Posterior cingulate gyrus (tissue), 11 donors: ENCODE measurements around the gene GREM2.
A peak's percentile ranks its signal among the peaks of the same experiment; 100 is the strongest.

Experiments
- DNase-seq, 10 donors: peaks; one replicate each; pipeline versions ENCODE4 v3.0.0 to v3.0.0-alpha.2; 2020 to 2021; ENCODE audit warnings: mixed read lengths in 3 of 10
- intact Hi-C: fragments of 100-400 bp; cut with DNase I; formaldehyde crosslinking; loops from one replicate; pipeline ENCODE4 v1.15.1; 2023

Gene GREM2

DNA sequence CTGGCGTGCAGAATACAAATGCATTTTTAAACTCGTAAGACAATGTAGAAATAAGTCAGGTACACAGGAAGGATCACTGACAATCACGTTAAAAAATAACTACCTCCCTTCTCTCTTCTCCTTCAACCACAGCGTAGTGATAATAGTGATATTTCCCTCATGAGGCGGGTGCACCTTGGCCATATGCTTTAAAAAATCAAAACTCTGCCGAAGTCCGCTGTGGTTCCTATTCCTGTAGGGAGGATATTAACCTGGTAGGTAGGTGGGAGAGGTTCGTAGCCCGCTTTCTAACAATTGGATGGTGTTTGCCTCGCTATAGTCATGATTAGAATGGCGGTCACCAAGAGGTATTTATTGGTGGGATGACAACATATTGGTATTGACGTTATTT is 732 bp downstream of the GREM2 start:
- no peak for DNase-seq
- intact Hi-C loops = no loop called here

DNA sequence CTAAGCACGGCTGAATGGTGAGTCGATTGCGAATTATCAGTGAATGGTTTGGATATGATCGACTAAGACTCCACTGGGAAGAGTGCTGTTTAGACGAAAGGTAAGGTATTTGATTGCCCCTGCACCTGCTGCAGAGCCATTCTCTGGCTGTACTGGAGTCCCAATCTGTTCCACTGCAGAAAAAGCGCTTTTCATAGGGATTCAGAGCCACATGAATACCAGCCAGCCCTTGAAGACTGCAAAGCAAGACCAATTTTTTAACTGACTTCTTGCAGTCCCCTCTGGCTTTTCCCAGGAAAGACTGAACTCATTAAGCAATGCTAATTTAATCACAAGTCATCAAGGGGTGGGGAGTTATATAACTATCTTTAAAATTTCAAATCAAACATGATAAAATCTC is 1.3 kb downstream of the GREM2 start:
- DNase-seq = no peak
- intact Hi-C loops = no loop called here

DNA sequence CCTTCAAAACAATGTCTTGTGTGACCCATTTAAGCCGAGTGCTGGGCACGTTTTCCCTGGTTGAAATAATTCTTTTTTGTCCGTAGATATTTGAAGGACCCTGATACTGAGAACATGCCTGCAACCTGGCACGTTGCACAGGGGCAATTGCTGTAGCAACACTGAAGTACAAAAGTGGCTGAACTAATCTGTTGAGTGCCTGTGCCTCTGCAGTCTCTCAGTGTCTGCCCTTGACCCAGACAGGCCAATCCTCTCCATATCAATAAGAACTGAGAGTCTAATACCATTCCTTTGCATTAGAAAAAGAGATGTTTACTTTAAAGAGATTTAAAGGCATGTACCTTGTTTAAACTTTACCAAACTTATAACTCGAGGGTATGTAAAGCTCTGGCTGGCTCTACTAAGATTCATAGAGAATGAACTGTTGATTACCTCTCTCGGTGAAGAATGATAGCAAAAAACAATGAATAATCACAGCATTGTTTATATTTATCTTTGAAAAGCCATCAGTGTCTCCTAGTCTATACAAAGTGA is 2.4 kb downstream of the GREM2 start:
- intact Hi-C loops = no loop called here
- DNase-seq = no peak

DNA sequence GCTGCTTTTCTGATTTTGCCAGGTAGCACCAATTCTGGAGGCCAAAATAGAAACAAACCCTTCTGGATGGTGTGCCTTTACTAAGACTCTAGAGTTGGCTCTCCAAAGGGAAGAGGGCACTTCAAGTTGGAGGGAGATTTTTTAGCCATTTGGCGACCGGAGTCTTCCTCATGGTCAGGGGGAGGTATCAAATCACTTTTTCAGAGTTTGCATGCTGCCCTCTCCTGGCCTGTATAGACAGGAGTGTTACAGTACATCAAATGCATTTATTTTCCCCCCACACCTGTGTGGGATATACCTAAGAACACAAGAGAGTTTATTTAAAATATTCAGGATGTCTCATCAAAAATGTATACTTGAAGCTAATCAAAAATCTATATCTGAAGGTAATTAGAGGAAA is 3.2 kb downstream of the GREM2 start:
- intact Hi-C loops = no loop called here
- peak in 1 of 10 donors; percentile 9 for DNase-seq

DNA sequence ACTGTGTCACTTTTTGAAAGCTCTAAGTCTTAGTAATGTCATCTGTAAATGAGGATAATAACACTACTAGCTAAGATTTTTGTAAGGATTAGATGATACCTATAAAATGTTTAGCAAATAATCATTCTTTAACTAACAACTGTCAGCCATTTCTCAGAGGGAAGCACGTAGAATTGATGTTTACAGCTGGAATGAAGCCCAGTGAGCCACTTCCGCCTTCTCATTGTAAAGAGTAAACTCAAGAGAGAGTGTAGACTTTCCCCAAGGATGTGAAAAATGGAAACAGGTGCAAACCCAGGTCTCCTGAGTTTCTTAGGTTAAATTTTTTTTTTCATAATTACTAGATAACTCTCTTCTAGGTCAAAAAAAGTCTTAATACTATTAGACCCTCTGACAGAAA is 4.9 kb downstream of the GREM2 start:
- intact Hi-C loops = no loop called here

DNA sequence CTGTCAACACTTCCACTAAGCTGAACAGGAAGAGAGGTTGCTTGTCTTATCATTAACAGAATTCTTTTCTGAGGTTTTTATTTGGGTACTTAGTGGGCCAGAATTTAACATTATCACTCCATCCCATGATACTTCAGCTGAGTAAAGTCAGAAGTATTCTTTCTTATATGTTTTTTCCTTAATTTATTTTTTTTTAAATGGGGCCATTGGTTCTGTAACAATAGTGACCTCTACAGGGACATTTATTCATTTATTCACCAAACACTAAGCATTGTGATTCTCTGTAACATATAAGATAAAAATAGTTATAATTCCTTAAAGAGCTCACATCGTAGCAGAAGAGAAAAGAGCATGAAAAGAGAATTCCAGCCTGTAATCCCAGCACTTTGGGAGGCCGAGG is 9.8 kb downstream of the GREM2 start:
- intact Hi-C loops = no loop called here
- DNase-seq = no peak

More for the DNA sequence above, 4.9 kb downstream of the GREM2 start:
- no peak for DNase-seq

DNA sequence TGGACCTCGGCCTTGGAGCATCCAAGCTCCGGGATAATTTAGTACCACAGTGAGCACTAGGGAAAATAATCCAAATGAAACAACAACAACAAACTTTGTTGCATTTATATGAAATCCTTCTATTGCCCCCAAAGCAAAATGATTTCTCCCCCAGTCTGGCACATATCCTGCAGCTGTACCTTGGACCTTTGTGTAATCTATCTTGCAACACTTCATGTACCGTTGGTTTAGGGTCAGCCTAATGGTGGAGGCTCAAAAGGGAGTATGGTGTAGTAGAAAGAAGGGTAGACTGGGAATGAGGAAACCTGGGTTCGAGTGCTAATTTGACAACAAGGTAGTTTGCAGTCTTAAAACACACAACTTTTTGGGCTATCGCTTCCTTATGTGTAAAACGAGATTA is 12.1 kb downstream of the GREM2 start:
- intact Hi-C loops = no loop called here
- no peak for DNase-seq

DNA sequence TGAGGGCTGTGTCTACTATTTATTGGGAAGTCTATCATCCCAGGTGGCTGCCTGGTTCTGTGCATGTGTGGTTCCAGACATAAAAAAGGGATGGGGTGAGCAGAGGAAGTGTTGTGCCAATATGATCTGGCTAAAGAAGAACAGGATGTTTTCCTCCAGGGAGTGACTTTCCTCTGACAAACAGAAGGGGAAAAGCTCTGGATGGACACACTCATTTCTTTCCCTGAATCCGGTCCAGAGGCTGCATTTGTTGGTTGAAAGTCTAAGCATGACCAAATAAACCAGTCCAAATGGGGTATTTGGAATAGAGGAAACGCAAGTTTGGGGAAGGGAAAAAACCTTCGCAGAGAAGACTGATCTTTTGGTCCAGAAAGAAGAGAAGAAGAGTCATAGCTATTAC is 12.7 kb downstream of the GREM2 start:
- no peak for DNase-seq
- intact Hi-C loops = no loop called here

DNA sequence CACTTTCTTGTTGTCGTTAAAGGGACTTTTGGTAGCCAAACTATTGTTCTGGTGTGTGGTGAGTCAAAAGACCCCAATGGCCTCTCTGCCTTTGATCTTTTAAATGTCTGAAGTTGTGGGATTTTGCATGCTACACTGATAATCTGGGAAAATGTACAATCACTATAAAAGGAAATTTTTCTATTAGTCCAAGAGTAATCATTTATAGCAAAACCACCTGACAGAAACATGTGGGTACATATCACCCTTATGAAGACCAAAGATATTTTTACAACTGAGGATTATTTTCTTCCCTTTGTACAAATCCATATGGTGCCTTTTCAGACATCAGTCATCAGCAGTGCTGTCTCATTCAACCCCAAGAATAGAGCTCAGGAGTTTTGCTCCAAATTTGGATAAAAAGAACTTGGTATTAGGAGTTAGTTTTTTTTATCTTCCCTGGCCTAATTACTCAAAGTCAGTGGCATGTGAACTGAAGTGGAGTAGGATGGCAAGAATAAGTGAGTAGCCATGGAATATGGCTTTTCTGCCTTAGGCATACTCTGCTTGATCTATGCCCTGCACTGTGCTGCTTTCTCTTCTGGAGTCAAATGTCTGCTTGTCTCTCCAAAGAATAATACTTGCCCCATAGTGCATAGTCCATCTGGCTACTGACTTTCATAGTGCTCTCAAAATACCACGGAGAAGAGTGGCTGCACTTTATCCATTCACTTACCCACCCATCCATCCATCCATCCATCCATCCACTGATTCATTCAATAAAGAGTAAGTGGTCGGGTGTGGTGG is 13.5 kb downstream of the GREM2 start:
- no peak for DNase-seq
- intact Hi-C loops = no loop called here

DNA sequence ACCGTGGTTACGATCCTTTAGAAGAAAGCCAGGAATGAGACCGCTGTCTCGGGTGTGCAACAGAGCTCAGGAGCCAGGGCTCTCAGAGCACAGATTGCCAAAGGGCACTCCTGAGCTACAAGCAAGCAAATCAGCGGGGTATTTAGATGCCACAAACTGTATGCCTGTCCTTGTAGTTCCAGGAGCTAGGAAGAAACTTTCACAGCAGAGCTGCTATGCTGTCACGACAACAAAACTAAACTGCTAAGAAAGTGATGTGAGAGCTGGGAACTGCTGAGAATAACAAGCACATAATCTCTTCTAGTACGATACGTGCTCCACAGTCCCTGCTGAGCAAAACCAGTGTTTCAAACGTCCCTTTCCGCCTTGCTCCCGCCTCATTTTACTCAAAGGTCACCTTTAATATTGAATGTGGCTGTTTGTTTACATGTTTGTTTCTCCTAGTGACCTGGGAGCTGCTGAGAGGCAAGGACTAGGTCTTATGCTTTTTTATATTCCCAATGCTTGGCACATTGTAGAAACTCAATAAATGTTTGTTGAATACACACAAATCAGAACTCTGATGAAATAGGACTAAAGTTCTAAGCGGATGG is 14.7 kb downstream of the GREM2 start:
- intact Hi-C loops = no loop called here
- no peak for DNase-seq

DNA sequence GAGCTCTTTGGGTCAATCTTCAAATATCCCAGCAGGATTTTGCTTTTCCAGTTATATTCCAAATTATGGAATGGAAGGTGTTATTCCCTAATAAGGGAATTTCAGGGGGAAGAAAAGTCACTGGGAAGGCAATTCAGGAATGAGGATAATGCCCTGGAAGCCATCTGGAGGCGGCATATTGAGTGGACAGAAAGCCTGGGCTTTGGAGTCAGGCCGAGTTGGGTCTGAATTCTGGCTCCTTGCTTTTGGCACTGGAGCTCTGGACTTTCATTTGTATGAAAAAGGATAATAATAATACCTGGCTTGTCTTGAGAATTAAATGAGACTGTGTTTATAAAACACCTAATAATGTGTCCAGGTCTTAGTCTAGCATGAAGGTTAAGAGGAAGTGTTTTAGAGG is 16.5 kb downstream of the GREM2 start:
- no peak for DNase-seq
- intact Hi-C loops = no loop called here

DNA sequence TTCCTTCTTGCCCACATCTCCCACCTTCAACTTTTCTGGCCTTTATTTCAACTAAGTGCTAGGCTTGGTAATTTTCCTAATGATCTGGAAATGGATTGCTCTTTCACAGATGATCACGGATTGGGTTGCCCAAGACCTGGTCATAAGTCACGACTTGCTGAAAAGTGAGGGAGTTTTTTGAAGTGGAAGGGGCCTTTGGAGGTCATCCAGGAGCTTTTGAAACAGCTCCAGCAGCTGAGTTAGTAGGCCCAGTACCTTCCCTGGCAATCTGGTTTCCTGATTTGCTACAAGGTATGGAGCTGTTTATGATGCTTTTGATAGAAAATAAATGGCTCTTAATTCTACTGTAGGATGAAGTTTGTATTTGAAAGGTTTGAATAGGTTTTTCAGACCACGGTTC is 20.4 kb downstream of the GREM2 start:
- intact Hi-C loops = no loop called here
- no peak for DNase-seq

DNA sequence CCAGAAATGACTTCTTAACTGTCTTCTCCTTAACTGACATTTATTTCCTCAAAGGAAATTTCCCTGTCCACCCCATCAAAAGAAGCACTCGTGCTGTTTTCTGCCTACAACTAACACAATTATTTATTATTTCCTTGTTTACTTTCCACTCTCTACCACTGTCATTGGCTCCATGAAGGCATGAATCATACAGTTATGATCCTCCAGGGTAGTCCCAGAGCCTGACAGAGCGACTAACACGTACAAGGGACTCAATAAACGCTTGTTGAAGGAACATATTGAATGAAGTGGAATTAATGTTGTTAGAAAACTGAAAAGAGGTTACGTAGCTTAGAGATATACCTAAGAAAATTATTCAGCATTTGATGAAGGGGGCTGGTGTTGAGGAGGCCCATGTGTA is 20.9 kb downstream of the GREM2 start:
- intact Hi-C loops = no loop called here
- no peak for DNase-seq

DNA sequence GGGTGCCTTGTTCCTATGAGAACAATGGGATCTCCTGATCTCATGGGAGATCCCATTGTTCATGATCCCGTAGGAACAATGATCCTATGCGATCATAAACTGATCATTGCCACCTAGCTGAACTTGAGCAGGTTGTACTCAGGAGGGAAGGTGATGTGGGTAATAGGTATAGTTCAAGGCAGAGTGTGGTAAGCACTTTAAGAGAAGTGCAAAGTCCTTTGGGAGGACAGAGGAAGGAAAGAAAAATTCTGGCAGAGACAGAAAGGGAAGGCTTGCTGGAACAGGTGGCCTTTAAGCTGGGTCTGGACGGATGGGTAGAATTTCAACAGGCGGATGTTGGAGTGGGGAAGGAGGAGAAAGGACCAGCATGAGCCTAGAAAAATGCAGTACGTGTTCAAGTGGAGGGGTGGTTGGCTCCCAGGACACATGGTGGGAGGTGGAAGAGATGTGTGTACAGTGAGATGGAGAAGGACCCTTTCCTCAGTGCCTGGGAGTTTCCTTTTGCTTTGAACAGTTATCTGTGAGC is 22.3 kb downstream of the GREM2 start:
- intact Hi-C loops = no loop called here

DNA sequence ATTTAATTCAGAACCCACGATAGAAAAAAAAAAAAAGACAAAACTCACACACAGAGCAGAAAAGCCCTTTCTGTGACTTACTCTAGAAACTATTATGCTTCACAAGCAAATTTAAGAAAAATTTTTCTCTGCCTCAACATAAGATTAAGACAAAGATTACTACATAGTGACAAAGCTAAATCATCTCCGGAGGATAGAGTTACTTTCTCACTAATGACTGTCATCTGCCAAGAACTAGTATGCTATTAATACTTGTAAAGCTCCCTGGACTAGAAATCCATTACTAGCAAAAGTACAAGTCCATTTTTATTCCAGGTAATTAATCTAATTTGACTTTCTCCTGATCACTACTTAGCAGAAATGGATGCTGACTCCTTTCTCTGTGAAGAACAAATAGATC is 25.9 kb downstream of the GREM2 start:
- intact Hi-C loops = no loop called here
- no peak for DNase-seq

More for the DNA sequence above, 22.3 kb downstream of the GREM2 start:
- no peak for DNase-seq

DNA sequence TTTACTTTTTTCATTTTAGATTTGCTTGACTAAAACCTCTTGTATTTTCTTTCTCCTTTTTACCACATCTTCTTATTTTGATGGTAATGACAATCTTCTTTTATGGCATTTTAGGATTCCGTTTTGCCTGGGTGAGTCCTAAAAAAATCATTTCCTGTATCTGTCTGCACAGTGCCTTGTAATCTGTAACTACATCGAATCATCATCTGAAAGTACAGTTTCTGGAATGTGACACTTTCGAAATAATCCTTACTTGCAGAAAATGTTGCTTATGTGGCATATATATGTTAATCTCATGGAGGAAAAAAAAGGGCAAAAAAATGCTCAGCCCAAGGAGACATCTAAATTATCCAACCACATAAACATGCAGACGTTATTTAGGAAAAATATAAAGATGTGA is 29.0 kb downstream of the GREM2 start:
- DNase-seq = no peak
- intact Hi-C loops = no loop called here

DNA sequence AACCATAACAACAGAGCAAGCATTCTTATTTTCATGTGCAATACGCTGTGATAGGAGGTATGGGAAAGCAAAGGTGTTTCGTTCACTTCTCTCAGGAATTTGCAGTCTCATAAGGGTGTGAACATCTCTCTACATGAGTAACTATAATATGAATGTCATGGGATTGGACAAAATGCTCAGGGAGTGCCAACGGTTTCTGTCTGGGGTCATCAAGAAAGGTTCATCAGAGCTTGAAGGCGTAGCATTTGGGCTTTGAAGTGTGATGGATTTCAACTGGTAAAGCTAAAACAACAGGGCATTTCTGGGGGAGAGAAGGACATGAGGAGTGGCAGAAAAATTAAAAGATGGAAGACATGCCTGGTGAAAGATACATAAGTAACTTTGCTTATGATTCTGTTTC is 32.4 kb downstream of the GREM2 start:
- no peak for DNase-seq
- intact Hi-C loops = no loop called here

DNA sequence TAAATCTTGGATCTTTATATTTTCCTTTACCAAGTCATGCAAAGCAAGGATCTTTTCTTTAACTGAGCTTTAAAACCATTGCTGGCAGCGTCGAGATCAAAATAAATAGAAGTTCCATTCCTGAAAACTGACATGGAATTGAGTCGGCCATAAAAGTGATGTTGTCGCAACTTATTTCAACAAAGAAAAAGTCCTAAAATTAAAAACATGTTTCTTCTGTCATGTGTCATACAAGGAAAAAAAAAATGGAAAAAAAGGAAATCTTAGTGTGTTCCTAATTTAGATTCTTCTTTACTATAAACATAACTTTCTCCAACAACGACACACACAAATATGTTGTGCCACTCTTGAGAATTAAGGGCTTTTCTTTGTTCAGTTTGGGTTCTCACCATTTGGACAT is 34.9 kb downstream of the GREM2 start:
- intact Hi-C loops = no loop called here
- no peak for DNase-seq

DNA sequence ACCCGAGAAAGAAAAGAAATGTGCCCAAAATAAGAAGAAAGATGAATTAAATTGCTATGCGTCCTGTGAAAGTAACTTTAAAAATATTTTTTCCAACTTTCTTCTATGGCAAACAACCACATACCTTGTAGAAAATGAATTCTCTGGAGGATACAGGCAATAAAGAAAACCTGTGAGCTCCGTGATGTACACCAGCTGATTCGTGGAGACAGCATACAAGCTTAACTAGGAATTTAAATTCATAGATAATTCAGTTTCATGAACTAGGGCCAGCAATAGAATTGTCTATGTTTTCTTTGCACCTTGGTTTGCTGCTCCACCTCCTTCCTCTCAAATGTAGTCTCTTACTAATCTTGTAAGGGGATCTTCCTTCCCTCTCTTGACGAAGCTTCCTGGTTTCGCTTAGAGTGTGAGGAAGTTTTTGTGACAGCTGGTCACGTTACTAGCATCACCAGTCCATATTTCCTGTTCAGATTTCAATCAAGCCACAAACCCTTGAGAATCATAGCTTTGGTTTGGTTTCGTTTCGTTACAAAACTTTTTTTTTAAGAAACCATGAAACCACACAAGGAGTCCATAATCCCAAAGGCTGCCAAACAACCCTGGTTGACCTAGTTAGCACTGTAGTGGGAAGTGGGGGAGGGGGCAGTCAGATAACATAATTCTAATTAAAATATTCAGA is 35.8 kb downstream of the GREM2 start:
- intact Hi-C loops = no loop called here

DNA sequence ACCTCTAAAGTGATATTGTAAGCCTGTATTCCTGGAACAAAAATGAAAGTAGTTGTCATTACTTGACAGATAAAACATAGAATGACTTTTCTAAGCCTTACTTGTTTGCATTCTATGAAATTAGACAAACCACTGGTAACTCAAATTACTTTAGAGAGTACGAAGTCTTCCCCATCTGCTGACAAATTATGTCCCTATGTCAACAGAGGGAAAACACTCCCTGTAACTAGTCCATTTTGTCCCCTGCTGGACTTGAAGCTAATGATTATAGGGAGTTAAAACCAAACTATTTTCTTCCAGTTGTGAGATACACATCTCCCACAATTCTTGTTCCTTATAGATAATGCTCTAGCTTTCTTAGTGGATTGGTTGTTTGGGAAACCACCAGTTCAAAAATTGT is 39.6 kb downstream of the GREM2 start:
- intact Hi-C loops = no loop called here
- no peak for DNase-seq

More for the DNA sequence above, 35.8 kb downstream of the GREM2 start:
- DNase-seq = no peak

DNA sequence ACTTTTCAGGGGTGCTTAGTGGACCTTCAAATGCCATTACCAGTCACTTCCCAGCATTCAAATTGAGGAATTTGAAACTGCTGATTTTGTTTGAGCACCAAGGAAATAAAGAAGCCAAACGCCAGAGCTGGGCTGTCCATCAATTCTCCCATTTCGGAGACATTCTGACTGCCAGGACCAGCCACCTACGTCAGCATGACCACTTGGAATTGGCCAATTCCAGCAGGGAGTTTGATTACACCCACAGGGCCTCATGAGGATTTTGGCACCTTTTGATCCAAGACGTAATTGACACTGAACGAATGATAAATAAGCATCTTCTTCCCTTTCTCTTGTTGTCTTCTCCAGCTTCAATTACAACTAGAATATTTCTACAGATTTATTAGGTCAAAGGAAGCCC is 40.2 kb downstream of the GREM2 start:
- no peak for DNase-seq
- intact Hi-C loops = no loop called here

DNA sequence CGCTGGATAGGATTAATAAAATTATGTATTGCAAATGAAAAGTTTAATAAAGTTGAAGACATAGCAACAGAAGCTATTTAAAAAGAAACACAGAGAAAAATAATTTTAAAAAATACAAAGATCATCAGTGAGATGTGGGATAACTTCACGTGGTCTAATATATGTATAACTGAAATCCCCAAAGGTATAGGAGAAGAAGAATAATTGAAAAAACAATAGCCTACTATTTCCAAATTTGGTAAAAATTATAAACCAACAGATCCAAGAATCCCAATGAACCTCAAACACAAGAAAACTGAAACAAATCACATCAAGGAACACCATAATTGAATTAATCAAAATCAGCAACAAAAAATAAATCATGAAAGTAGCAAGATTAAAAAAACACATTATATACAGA is 44.9 kb downstream of the GREM2 start:
- intact Hi-C loops = no loop called here
- no peak for DNase-seq
